Mesothelial cell of epicardium (in vitro differentiated cells): ENCODE measurements around the gene PIP5K1C. TPM values are rescaled to one million over a fixed set of nuclear protein-coding genes. Genes with fewer than 3 reads are reported as not detected.

Source experiments
- DNase-seq, 2 experiments: peaks; one replicate each; pipeline ENCODE4 v3.0.0; 2021; ENCODE audit warnings: low spot score in 2 of 2; ENCODE audit not compliant: unreplicated experiment in 2 of 2
- H3K27ac Mint-ChIP-seq: 2 replicates; pipeline ENCODE4 v1.8.0; 2021; ENCODE audit warnings: mixed read lengths
- H3K27me3 Mint-ChIP-seq: 2 replicates; pipeline ENCODE4 v1.8.0; 2021; ENCODE audit warnings: low read depth, mixed read lengths
- H3K36me3 Mint-ChIP-seq: 2 replicates; pipeline ENCODE4 v1.8.0; 2021; ENCODE audit warnings: mixed read lengths
- H3K4me1 Mint-ChIP-seq: 2 replicates; pipeline ENCODE4 v1.8.0; 2021; ENCODE audit warnings: mixed read lengths
- H3K4me3 Mint-ChIP-seq: 2 replicates; pipeline ENCODE4 v1.8.0; 2021; ENCODE audit warnings: mild to moderate bottlenecking, moderate library complexity, mixed read lengths
- H3K9me3 Mint-ChIP-seq: 2 replicates; pipeline ENCODE4 v1.8.0; 2021; ENCODE audit warnings: mixed read lengths
- CTCF ChIP-seq: fragments of 200-600 bp; sonication (generic); IDR thresholded peaks from one replicate; pipeline ENCODE4 v1.5.0; 2021; ENCODE audit warnings: antibody characterized with exemption; ENCODE audit not compliant: unreplicated experiment
- total RNA-seq: library from RNA; stranded (reverse); gene quantifications from 3 replicates; pipeline ENCODE4 v1.2.1, GENCODE V29; 2021

PIP5K1C gene
- 43.9 to 47.1 TPM (median 45.7 TPM) in 3 replicates for total RNA-seq

- Mint-ChIP-seq H3K27ac (peak within 1 kb of the TSS; percentile 82), H3K4me1 (peaks cover 15% of the 10 kb centered on the region), H3K36me3 (no peaks in the 10 kb centered on the region), H3K9me3 (no peaks in the 10 kb centered on the region), H3K27me3 (no peaks in the 10 kb centered on the region), H3K4me3 (peak within 1 kb of the TSS; percentile 83)
- TF ChIP-seq CTCF = peak; percentile 63
- DNase-seq = peak; percentile 89 to 97
Observed at GRCh38 chr19:3700242-3701032, at the start of gene PIP5K1C. Gene PIP5K1C, minus strand, starts transcription at chr19:3700468. Its CDS starts 78 bp downstream, at chr19:3700390.

GRCh38 chr19:3748965-3749364, 48.7 kb upstream of the PIP5K1C start:
- TF ChIP-seq CTCF = no peak
- H3K9me3 Mint-ChIP-seq = no peaks in the 10 kb centered on the region
- DNase-seq = no peak
- H3K27ac Mint-ChIP-seq = no peak overlapping the region
- H3K4me1 Mint-ChIP-seq = no peaks in the 10 kb centered on the region
- H3K27me3 Mint-ChIP-seq = no peaks in the 10 kb centered on the region
- no peak overlapping the region for H3K4me3 Mint-ChIP-seq
- H3K36me3 Mint-ChIP-seq = peaks cover 15% of the 10 kb centered on the region

GRCh38 chr19:3746371-3747056, 46.2 kb upstream of the PIP5K1C start:
- peak overlapping the region; percentile 30 for H3K27ac Mint-ChIP-seq
- no peaks in the 10 kb centered on the region for H3K9me3 Mint-ChIP-seq
- H3K4me3 Mint-ChIP-seq = no peak overlapping the region
- TF ChIP-seq CTCF = no peak
- no peaks in the 10 kb centered on the region for H3K4me1 Mint-ChIP-seq
- H3K27me3 Mint-ChIP-seq = no peaks in the 10 kb centered on the region
- peaks cover 24% of the 10 kb centered on the region for H3K36me3 Mint-ChIP-seq
- DNase-seq = no peak

GRCh38 chr19:3745363-3746045, 45.2 kb upstream of the PIP5K1C start:
- no peak overlapping the region for H3K4me3 Mint-ChIP-seq
- H3K9me3 Mint-ChIP-seq = no peaks in the 10 kb centered on the region
- H3K27ac Mint-ChIP-seq = no peak overlapping the region
- no peak for TF ChIP-seq CTCF
- H3K27me3 Mint-ChIP-seq = no peaks in the 10 kb centered on the region
- DNase-seq = no peak
- peaks cover 21% of the 10 kb centered on the region for H3K36me3 Mint-ChIP-seq
- no peaks in the 10 kb centered on the region for H3K4me1 Mint-ChIP-seq

GRCh38 chr19:3743486-3743885, 43.2 kb upstream of the PIP5K1C start:
- H3K27me3 Mint-ChIP-seq = no peaks in the 10 kb centered on the region
- no peak for TF ChIP-seq CTCF
- H3K9me3 Mint-ChIP-seq = no peaks in the 10 kb centered on the region
- peaks cover 10% of the 10 kb centered on the region for H3K36me3 Mint-ChIP-seq
- no peak for DNase-seq
- no peaks in the 10 kb centered on the region for H3K4me1 Mint-ChIP-seq
- no peak overlapping the region for H3K27ac Mint-ChIP-seq
- no peak overlapping the region for H3K4me3 Mint-ChIP-seq
